Activated T-helper 17 cell treated with anti-CD3 and anti-CD28 coated beads, Interleukin-2, amount 50 U/mL, for 72 hours (primary cell): ENCODE measurements around the gene KCNAB2. TPM values are rescaled to one million over a fixed set of nuclear protein-coding genes. Genes with fewer than 3 reads are reported as not detected.

ENCODE experiments used
- ATAC-seq: fragments of 150-1000 bp; cut with Tn5 transposase; replicated peaks from 2 replicates; pipeline ENCODE4 v1.10.0; 2021; ENCODE audit warnings: mild to moderate bottlenecking, moderate library complexity
- H3K27ac Mint-ChIP-seq: one replicate; pipeline ENCODE4 v1.8.0; 2022; ENCODE audit warnings: mixed read lengths
- H3K27me3 Mint-ChIP-seq: one replicate; pipeline ENCODE4 v1.8.0; 2022; ENCODE audit warnings: mixed read lengths
- H3K36me3 Mint-ChIP-seq: one replicate; pipeline ENCODE4 v1.8.0; 2022; ENCODE audit warnings: low read depth, mild to moderate bottlenecking, mixed read lengths
- H3K4me1 Mint-ChIP-seq: one replicate; pipeline ENCODE4 v1.8.0; 2022; ENCODE audit warnings: mixed read lengths
- H3K4me3 Mint-ChIP-seq: one replicate; pipeline ENCODE4 v1.8.0; 2022; ENCODE audit warnings: mild to moderate bottlenecking, mixed read lengths
- H3K9me3 Mint-ChIP-seq: one replicate; pipeline ENCODE4 v1.8.0; 2022; ENCODE audit warnings: mixed read lengths
- total RNA-seq, 2 donors: library from RNA; stranded (reverse); gene quantifications; one replicate each; pipeline ENCODE4 v1.2.3, GENCODE V29; 2022

KCNAB2 gene
- total RNA-seq, 2 donors from 2014 or later: 407 to 432 TPM

DNA sequence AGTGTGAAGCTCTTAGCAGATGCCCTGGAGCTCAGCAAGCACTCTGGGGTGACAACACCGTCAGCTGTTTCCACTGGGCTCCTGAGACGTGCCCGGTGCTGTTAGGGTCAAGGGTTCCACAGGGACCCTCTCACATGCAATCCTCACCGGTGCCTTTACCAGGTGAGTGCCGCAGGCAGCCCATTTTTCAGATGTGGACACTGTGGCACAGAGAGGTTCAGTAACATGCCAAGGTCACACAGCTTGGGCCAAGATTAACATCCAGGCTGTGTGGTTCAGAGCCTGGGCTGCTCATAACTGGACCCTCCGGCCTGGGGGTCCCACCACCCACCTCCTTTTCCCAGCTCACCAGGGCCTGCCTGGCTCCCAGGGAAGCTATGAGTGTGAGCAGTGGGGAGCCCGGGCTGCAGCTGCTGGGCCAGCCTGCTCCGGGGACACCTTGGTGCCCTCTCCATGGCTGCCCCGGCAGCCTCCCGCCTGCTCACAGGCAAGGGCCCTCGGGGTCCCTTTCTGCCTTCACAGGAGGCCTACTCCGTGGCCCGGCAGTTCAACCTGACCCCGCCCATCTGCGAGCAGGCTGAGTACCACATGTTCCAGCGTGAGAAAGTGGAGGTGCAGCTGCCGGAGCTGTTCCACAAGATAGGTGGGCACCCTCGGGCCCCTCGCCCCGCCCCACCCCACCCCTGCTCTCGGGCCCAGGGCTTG, 49.3 kb downstream of the KCNAB2 start:
- Mint-ChIP-seq H3K27me3 (no peaks in the 10 kb centered on the region), H3K4me1 (peaks cover 4% of the 10 kb centered on the region), H3K9me3 (no peaks in the 10 kb centered on the region), H3K36me3 (peaks cover 84% of the 10 kb centered on the region), H3K4me3 (no peak overlapping the region), H3K27ac (no peak overlapping the region)
- ATAC-seq: no peak

GRCh38 chr1:6095511-6096242, 50.0 kb downstream of the KCNAB2 start:
- ATAC-seq: no peak
- Mint-ChIP-seq H3K4me1 (peaks cover 4% of the 10 kb centered on the region), H3K4me3 (no peak overlapping the region), H3K36me3 (peaks cover 77% of the 10 kb centered on the region), H3K9me3 (no peaks in the 10 kb centered on the region), H3K27me3 (no peaks in the 10 kb centered on the region), H3K27ac (no peak overlapping the region)

DNA sequence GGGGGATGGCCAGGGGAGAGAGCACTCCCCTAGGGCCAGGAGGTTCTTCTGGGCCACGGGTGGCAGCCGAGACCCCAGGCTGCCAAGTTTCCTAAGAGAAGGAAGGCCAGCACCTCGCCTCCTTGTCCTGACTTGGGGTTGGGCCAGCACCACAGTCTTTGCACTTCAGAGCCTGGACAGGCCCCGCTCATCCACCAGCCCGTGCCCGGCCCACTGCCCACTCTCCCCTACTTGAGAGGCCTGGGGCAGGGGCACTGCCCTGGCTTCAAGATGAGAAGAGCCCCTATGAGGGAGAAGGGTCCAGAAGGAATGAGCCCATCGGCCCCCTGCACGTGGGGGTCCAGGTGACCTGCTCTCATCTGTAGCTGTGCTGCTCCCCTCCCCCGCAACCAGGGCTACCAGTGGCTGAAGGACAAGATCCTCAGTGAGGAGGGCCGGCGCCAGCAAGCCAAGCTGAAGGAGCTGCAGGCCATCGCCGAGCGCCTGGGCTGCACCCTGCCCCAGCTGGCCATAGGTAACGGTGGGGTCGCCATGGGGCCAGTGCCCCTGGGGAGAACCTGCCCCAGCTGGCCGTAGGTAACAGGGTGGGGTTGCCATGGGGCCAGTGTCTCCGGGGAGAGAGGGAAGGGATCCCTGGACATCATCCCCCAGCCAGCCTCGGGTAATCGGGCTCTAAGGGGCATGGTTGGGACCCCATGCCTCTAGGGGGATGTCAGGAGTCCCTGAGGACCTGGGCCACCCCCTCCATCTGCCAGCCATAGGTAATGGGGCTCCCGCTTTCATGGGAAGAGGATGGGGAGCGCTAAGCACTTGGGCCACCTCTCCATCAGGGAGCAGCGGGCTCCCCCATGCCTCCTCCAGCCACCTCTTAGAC, 50.8 kb downstream of the KCNAB2 start:
- ATAC-seq: no peak
- Mint-ChIP-seq H3K27ac (no peak overlapping the region), H3K36me3 (peaks cover 77% of the 10 kb centered on the region), H3K9me3 (no peaks in the 10 kb centered on the region), H3K4me3 (no peak overlapping the region), H3K4me1 (peaks cover 4% of the 10 kb centered on the region), H3K27me3 (no peaks in the 10 kb centered on the region)

DNA sequence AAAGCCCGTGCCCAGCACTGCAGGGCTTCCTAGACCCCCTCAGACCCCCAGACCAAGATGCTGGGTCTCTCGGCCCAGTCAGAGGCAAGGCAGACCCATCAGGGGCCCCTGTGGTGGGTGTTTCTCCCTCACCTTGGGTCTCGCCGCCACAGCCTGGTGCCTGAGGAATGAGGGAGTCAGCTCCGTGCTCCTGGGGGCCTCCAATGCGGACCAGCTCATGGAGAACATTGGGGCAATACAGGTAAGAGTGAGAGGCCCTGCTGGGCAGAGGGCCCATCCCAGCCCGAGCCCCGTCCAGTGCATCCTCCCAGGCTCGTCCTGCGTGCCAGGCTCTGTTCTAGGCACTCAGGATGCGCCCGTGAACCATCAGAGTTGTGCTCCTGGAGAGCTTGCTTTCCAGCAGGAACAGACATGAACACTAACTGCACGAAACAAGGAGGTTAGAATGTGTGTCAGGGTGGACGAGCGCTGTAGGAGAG, 51.5 kb downstream of the KCNAB2 start:
- Mint-ChIP-seq H3K9me3 (no peaks in the 10 kb centered on the region), H3K27ac (peak overlapping the region; percentile 70), H3K4me1 (peaks cover 4% of the 10 kb centered on the region), H3K4me3 (no peak overlapping the region), H3K27me3 (no peaks in the 10 kb centered on the region), H3K36me3 (peaks cover 71% of the 10 kb centered on the region)
- no peak for ATAC-seq

DNA sequence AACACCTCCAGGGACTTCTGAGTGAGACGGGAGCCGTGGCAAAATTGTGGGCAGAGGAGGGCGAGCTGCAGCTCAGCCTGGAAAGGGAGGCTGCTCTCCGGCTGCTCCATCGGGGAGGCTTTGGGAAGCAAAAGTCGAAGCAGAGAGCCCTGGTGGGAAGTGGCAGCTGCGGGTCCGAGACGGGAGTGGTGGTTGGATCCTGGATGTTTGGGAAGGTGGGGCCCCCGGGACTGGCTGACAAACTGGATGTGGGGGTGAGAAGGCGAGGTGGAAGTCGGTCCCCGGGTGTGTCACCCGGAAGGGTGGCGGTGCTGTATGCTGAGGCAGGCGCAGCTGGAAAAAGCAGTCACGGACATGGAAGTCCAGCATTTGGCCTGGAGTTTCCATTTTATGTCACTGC, 52.1 kb downstream of the KCNAB2 start:
- Mint-ChIP-seq H3K4me3 (no peak overlapping the region), H3K27me3 (no peaks in the 10 kb centered on the region), H3K4me1 (peaks cover 4% of the 10 kb centered on the region), H3K27ac (peak overlapping the region; percentile 70), H3K9me3 (no peaks in the 10 kb centered on the region), H3K36me3 (peaks cover 65% of the 10 kb centered on the region)
- ATAC-seq: no peak

DNA sequence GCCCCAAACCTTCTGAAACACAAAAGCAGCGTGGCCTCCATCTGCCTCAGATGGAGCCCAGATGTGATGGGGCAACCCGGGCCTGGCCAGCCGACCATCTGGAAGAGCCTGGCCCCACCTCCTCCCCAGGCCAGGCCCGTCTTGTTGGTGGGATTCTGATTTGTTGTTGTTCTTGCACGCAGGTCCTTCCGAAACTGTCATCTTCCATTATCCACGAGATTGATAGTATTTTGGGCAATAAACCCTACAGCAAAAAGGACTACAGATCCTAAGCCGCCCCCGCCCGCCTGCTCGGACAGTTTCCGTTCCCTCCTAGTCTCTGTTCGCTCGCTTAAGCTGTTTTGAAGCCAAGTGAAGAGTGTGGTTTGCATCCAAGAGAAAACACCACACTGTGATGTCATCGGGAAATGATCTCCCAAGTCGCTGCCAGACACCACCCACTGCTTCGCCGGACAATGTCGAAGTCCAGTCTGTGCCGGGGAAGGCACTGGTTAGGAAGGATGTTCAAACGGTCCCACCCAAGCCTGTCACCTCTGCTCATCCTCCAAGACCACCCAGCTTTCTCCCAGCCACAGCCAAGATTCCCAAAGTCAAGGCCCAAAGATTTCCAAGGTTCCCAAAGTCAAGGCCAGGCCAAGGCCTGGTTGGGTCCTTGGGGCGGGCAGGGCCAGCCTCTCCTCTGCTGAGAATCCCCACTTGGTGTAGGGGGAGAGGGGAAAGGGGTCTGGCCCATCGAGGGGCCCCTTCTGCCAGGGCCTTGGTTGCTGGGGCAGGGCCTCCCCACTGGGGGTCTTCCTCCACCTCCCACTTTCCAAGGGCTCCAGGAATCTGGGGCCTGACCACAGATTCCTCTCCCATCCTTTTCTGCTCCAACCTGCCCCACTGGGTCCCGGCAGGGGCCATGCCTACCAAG, 52.9 kb downstream of the KCNAB2 start:
- Mint-ChIP-seq H3K27ac (peak overlapping the region; percentile 70), H3K9me3 (no peaks in the 10 kb centered on the region), H3K27me3 (no peaks in the 10 kb centered on the region), H3K4me3 (no peak overlapping the region), H3K36me3 (peaks cover 57% of the 10 kb centered on the region), H3K4me1 (peaks cover 4% of the 10 kb centered on the region)
- ATAC-seq: no peak

DNA sequence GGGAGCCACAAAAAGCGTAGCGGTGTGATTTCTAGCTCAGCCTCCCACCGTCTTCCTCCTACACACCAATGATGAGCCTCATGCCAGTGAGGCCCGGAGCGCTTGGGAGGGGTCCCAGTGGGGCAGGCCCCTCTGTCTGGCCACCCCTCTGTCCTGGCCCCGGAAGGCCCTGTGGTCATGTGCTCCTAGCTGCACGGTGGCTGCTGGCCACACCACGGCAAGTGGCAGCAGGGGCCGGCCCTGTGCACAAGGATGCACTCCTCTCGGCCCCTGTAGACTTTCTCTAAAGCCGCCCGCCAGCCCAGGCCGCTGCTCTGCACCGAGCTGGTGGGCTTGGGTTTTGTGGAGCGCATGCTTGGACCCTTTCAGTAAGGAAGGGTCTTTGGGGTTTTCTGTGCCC, 53.6 kb downstream of the KCNAB2 start:
- Mint-ChIP-seq H3K27ac (no peak overlapping the region), H3K36me3 (peaks cover 50% of the 10 kb centered on the region), H3K4me1 (peaks cover 4% of the 10 kb centered on the region), H3K4me3 (no peak overlapping the region), H3K27me3 (no peaks in the 10 kb centered on the region), H3K9me3 (no peaks in the 10 kb centered on the region)
- ATAC-seq: no peak

GRCh38 chr1:6099787-6100765, 54.4 kb downstream of the KCNAB2 start:
- Mint-ChIP-seq H3K4me1 (peaks cover 4% of the 10 kb centered on the region), H3K27me3 (no peaks in the 10 kb centered on the region), H3K9me3 (no peaks in the 10 kb centered on the region), H3K27ac (peak overlapping the region; percentile 71), H3K36me3 (peaks cover 44% of the 10 kb centered on the region), H3K4me3 (no peak overlapping the region)
- ATAC-seq: peak; percentile 38

DNA sequence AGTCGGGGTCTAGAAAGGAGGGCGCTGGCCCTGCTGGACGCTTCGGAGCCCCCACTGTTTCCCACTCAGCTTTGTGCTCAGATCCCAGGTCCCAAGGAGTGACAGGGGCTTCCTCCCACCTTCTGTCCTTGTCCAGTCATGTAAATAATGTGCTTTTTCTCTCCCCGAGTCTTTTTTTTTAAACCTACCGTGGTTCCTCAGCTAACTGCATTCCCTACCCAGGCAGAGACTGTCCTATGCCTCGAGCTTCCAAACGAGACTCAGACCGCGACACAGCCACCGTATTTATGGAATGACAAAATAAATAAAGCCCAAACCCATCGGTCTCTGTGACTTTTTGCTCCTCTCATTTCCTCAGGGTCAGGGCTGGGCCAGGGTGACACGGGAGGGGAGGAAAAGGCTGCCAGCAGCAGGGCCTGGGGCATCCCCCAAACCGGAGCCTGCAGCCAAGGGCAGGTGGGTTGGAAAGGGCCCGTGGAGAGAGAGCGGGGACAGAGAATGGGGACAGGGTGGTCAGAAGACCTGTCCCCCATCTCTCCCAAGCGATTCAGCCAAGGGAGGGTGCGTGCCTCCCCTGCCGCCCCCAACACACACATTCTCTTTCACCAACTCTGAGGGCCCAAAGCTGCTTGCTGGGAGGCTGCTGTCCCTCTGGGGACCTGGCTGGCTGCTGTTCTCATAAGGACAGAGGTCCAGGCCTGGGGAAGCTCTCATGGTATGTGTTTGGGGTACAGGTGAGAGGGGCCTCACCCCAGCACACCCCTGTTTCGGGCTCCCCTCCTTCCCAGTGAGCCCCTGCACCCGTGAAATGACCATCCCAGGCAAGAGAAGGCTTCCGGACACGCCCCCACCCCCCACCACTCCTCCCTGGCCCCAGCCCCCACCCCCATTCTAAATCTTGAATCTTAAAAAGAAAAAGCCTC, 55.4 kb downstream of the KCNAB2 start:
- Mint-ChIP-seq H3K27ac (peak overlapping the region; percentile 71), H3K27me3 (no peaks in the 10 kb centered on the region), H3K36me3 (peaks cover 43% of the 10 kb centered on the region), H3K9me3 (no peaks in the 10 kb centered on the region), H3K4me1 (peaks cover 4% of the 10 kb centered on the region), H3K4me3 (no peak overlapping the region)
- peak; percentile 20 for ATAC-seq

- peak; percentile 2 for ATAC-seq
- no peaks in the 10 kb centered on the region for H3K9me3 Mint-ChIP-seq
- peaks cover 4% of the 10 kb centered on the region for H3K4me1 Mint-ChIP-seq
- H3K27me3 Mint-ChIP-seq: no peaks in the 10 kb centered on the region
- H3K27ac Mint-ChIP-seq: peak overlapping the region; percentile 71
- H3K4me3 Mint-ChIP-seq: no peak overlapping the region
- H3K36me3 Mint-ChIP-seq: peaks cover 34% of the 10 kb centered on the region
These were observed 56.3 kb downstream of the KCNAB2 start for GRCh38 chr1:6101826-6102531.

GRCh38 chr1:6102532-6102845, 56.8 kb downstream of the KCNAB2 start:
- Mint-ChIP-seq H3K4me1 (peaks cover 7% of the 10 kb centered on the region), H3K27ac (no peak overlapping the region), H3K36me3 (peaks cover 29% of the 10 kb centered on the region), H3K27me3 (peaks cover 5% of the 10 kb centered on the region), H3K4me3 (no peak overlapping the region), H3K9me3 (no peaks in the 10 kb centered on the region)
- ATAC-seq: no peak
